Spleen (tissue), 11 donors: Measurements from ENCODE around the gene SEC24C. TPM values are rescaled to one million over a fixed set of nuclear protein-coding genes. Genes with fewer than 3 reads are reported as not detected.

ENCODE experiments used
- DNase-seq: peaks from one replicate; pipeline ENCODE4 v3.0.0-alpha.2; 2020
- H3K27ac ChIP-seq, 8 donors: fragments of 200-600 bp; sonication (generic) in 7 of 8; 1 replicate in 4 of 8; 2 replicates in 4 of 8; pipeline versions ENCODE4 v1.5.0 to v1.8.0; 2016 to 2021; ENCODE audit warnings: inconsistent platforms in 4 of 8, mild to moderate bottlenecking in 4 of 8, moderate library complexity in 1 of 8
- H3K27me3 ChIP-seq, 7 donors: fragments of 200-600 bp; sonication (generic) in 6 of 7; replicated peaks in 1 of 7; 1 replicate in 4 of 7; 2 replicates in 3 of 7; pipeline versions ENCODE4 v1.5.0 to v1.8.0; 2016 to 2021; ENCODE audit warnings: inconsistent platforms in 3 of 7, mild to moderate bottlenecking in 1 of 7
- H3K36me3 ChIP-seq, 6 donors: fragments of 200-600 bp; sonication (generic) in 5 of 6; 1 replicate in 4 of 6; 2 replicates in 2 of 6; pipeline versions ENCODE4 v1.5.0 to v1.8.0; 2016 to 2021; ENCODE audit warnings: inconsistent platforms in 2 of 6
- H3K4me1 ChIP-seq, 6 donors: fragments of 200-600 bp; sonication (generic) in 5 of 6; 1 replicate in 3 of 6; 2 replicates in 3 of 6; pipeline versions ENCODE4 v1.5.0 to v1.8.0; 2016 to 2021; ENCODE audit warnings: inconsistent platforms in 3 of 6
- H3K4me3 ChIP-seq, 8 donors: fragments of 200-600 bp; sonication (generic) in 7 of 8; 1 replicate in 4 of 8; 2 replicates in 4 of 8; pipeline versions ENCODE4 v1.5.0 to v1.8.0; 2016 to 2021; ENCODE audit warnings: inconsistent platforms in 4 of 8, mild to moderate bottlenecking in 4 of 8, moderate library complexity in 2 of 8
- H3K9me3 ChIP-seq, 8 donors: fragments of 200-600 bp; sonication (generic) in 7 of 8; 1 replicate in 4 of 8; 2 replicates in 4 of 8; pipeline versions ENCODE4 v1.5.0 to v1.8.0; 2016 to 2021; ENCODE audit warnings: inconsistent platforms in 4 of 8
- CTCF ChIP-seq, 11 experiments: fragments of 200-600 bp in 7 of 11; fragments of 450-650 bp in 4 of 11; sonication (generic) in 4 of 11; IDR thresholded peaks in 8 of 11; conservative IDR thresholded peaks in 3 of 11; 1 replicate in 7 of 11; 2 replicates in 4 of 11; pipeline versions ENCODE4 v1.4.0 to v1.8.0; 2016 to 2021; ENCODE audit warnings: antibody characterized with exemption in 11 of 11, inconsistent platforms in 4 of 11, mild to moderate bottlenecking in 1 of 11
- POLR2A ChIP-seq, 3 donors: fragments of 450-650 bp; IDR thresholded peaks; one replicate each; pipeline ENCODE4 v1.5.1; 2017; ENCODE audit warnings: antibody characterized with exemption in 3 of 3, mild to moderate bottlenecking in 1 of 3
- POLR2AphosphoS5 ChIP-seq, 3 donors: sonication (generic); formaldehyde crosslinking; IDR thresholded peaks; one replicate each; pipeline ENCODE4 v1.5.1; 2017; ENCODE audit warnings: antibody characterized with exemption in 3 of 3
- WGBS, 5 donors: extraction: QIAGEN DNeasy Blood & Tissue Kit in 3 of 5; methylation state at CpG; one replicate each; pipeline versions ENCODE4 v1.1.5 to v1.1.7; 2013 to 2018; 5-methylcytosine and 5-hydroxymethylcytosine counted together
- intact Hi-C: fragments of 100-400 bp; cut with DNase I; formaldehyde crosslinking; loops from one replicate; pipeline ENCODE4 v1.15.0; 2023; ENCODE audit warnings: low total_unique reads
- polyA plus RNA-seq, 3 donors: library from polyadenylated mRNA; stranded (reverse); fragments of 200-250 nt; gene quantifications; one replicate each; pipeline ENCODE4 v1.2.1, GENCODE V29; 2013
- total RNA-seq, 7 donors: library from RNA; depleted of rRNA in 3 of 7; stranded (reverse); fragments of >200 nt in 3 of 7; fragmentation: NEBNext Ultra II Directional in 4 of 7; extraction: Animal tissue kit (Norgen Biotek cat#: 25700) in 4 of 7; gene quantifications; one replicate each; pipeline versions ENCODE4 v1.1.0 to v1.2.1, GENCODE V29; 2016 to 2021
- donor health status: healthy with polysubstance abuse.
- donor health status: DM: no; HTN: no; CAD: no; lungs with moderate emphysema.
- donor health status: DM: no; HTN: no; CAD: no.
- donor health status: Bipolar disorder and iron deficiency.
- donor health status: healthy.
- donor health status: DM: no; HTN: no; CAD: no.
- donor health status: DM: yes; HTN: yes; CAD: no.

SEC24C gene
- total and polyA plus RNA-seq, 10 donors = 20.4 to 75.6 (median 62.4) TPM

GRCh38 chr10:73761781-73762180 is 17.6 kb downstream of the SEC24C start:
- intact Hi-C loops = no loop called here
- Histone ChIP-seq H3K4me3 (no peak overlapping the region), H3K36me3 (peaks cover 12 to 100% (median 77%) of the 10 kb centered on the region in 6 donors), H3K27me3 (no peaks in the 10 kb centered on the region), H3K4me1 (peaks cover 3 to 63% (median 28%) of the 10 kb centered on the region in 6 donors), H3K27ac (peak overlapping the region in 3 of 8 donors; percentile 77 to 79 (median 77)), H3K9me3 (no peaks in the 10 kb centered on the region)
- TF ChIP-seq POLR2A (IDR thresholded peaks at IDR 0.05) (no peak), CTCF (IDR thresholded peaks at IDR 0.05 in 8 of 11, conservative IDR thresholded peaks at IDR 0.05 in 3 of 11) (no peak), POLR2AphosphoS5 (IDR thresholded peaks at IDR 0.05) (no peak)
- no peak for DNase-seq
- WGBS, 5 donors = 95 to 100% (median 100%) methylated on average over 1 of the region's 1 CpG

- 62 to 81% (median 65%) methylated on average over 2 of the region's 2 CpGs for WGBS, 5 donors
- intact Hi-C loops = no loop called here
- Histone ChIP-seq H3K9me3 (no peaks in the 10 kb centered on the region), H3K36me3 (peaks cover 12 to 100% (median 88%) of the 10 kb centered on the region in 6 donors), H3K4me3 (no peak overlapping the region), H3K4me1 (peaks cover 3 to 65% (median 27%) of the 10 kb centered on the region in 6 donors), H3K27ac (peak overlapping the region in 4 of 8 donors; percentile 19 to 34 (median 28)), H3K27me3 (no peaks in the 10 kb centered on the region)
- no peak for DNase-seq
- no peak for TF ChIP-seq POLR2A (IDR thresholded peaks at IDR 0.05)
- no peak for TF ChIP-seq CTCF (IDR thresholded peaks at IDR 0.05 in 8 of 11, conservative IDR thresholded peaks at IDR 0.05 in 3 of 11)
- no peak for TF ChIP-seq POLR2AphosphoS5 (IDR thresholded peaks at IDR 0.05)
Measured at GRCh38 chr10:73762915-73763314, 18.7 kb downstream of the SEC24C start.

GRCh38 chr10:73763343-73763742 is 19.2 kb downstream of the SEC24C start:
- Histone ChIP-seq H3K27ac (peak overlapping the region in 5 of 8 donors; percentile 19 to 34 (median 27)), H3K9me3 (no peaks in the 10 kb centered on the region), H3K36me3 (peaks cover 12 to 100% (median 92%) of the 10 kb centered on the region in 6 donors), H3K4me3 (no peak overlapping the region), H3K4me1 (peaks cover 3 to 65% (median 26%) of the 10 kb centered on the region in 6 donors), H3K27me3 (no peaks in the 10 kb centered on the region)
- TF ChIP-seq POLR2A (IDR thresholded peaks at IDR 0.05) (no peak), POLR2AphosphoS5 (IDR thresholded peaks at IDR 0.05) (no peak), CTCF (IDR thresholded peaks at IDR 0.05 in 8 of 11, conservative IDR thresholded peaks at IDR 0.05 in 3 of 11) (no peak)
- intact Hi-C loops = no loop called here
- DNase-seq = no peak
- 55 to 73% (median 63%) methylated on average over 2 of the region's 2 CpGs for WGBS, 5 donors

- Histone ChIP-seq H3K27ac (no peak overlapping the region), H3K9me3 (no peaks in the 10 kb centered on the region), H3K27me3 (no peaks in the 10 kb centered on the region), H3K36me3 (peaks cover 12 to 100% (median 100%) of the 10 kb centered on the region in 6 donors), H3K4me3 (no peak overlapping the region), H3K4me1 (peaks cover 0 to 61% (median 21%) of the 10 kb centered on the region in 6 donors)
- intact Hi-C loops = no loop called here
- DNase-seq = no peak
- TF ChIP-seq CTCF (IDR thresholded peaks at IDR 0.05 in 8 of 11, conservative IDR thresholded peaks at IDR 0.05 in 3 of 11) (no peak), POLR2A (IDR thresholded peaks at IDR 0.05) (no peak), POLR2AphosphoS5 (IDR thresholded peaks at IDR 0.05) (no peak)
- WGBS, 5 donors = 74 to 91% (median 82%) methylated on average over 6 of the region's 6 CpGs
Measured at GRCh38 chr10:73765066-73765465, 20.9 kb downstream of the SEC24C start.
